Measurements from ENCODE around the gene TNS2. TPM values are rescaled to one million over a fixed set of nuclear protein-coding genes. Genes with fewer than 3 reads are reported as not detected.
A peak's percentile ranks its signal among the peaks of the same experiment; 100 is the strongest.

Gene TNS2
- total and polyA plus RNA-seq, 2 of the 13 experiments (the other 11 are each of a cell fraction or from before 2014, with no cell fraction given), result 8.9 to 20.4 TPM

GRCh38 chr12:53005986-53006809 lies 43.7 kb upstream of the TNS2 start, which contains the start of gene EIF4B (continued):
- TF ChIP-seq ZNF800 (CRISPR knock-in tag; IDR thresholded peaks at IDR 0.05) (no peak), RBFOX2 (IDR thresholded peaks at IDR 0.05; ENCODE audit: low read depth, low read length) (peak; percentile 90), ZBTB1 (CRISPR knock-in tag; IDR thresholded peaks at IDR 0.05; ENCODE audit: borderline replicate concordance) (no peak), RERE (CRISPR knock-in tag; IDR thresholded peaks at IDR 0.05; ENCODE audit: low read depth) (peak; percentile 26; the same call in 1 of the 2 replicates), ZNF766 (CRISPR knock-in tag; IDR thresholded peaks at IDR 0.05; ENCODE audit: borderline replicate concordance) (peak; percentile 1; the same call in 1 of the 2 replicates), ZNF740 (CRISPR knock-in tag; IDR thresholded peaks at IDR 0.05) (no peak), ELK4 (CRISPR knock-in tag; IDR thresholded peaks at IDR 0.05; ENCODE audit: borderline replicate concordance) (no peak), ATAD3A (CRISPR knock-in tag; IDR thresholded peaks at IDR 0.05) (no peak), ZNF276 (CRISPR knock-in tag; IDR thresholded peaks at IDR 0.05; ENCODE audit: low read depth) (no peak), TRIM22 (IDR thresholded peaks at IDR 0.05) (no peak), CEBPB (IDR thresholded peaks at IDR 0.05; ENCODE audit: borderline replicate concordance, low read depth, low read length) (peak; percentile 18; the same call in 1 of the 2 replicates), ZNF589 (CRISPR knock-in tag; conservative IDR thresholded peaks at IDR 0.05) (0 out of 2 replicates have a peak, but pooled peaks have one; percentile 2)

Measured in HepG2 (cell line).